Esophagus (tissue), 2 donors: ENCODE measurements around the gene SKIC3. TPM values are rescaled to one million over a fixed set of nuclear protein-coding genes. Genes with fewer than 3 reads are reported as not detected.

Source experiments
- H3K27ac ChIP-seq, 2 donors: one replicate each; pipeline ENCODE4 v1.5.1; 2013; ENCODE audit warnings: low read depth in 2 of 2, mild to moderate bottlenecking in 2 of 2, inconsistent platforms in 1 of 2, low read length in 1 of 2, moderate library complexity in 1 of 2
- H3K27me3 ChIP-seq, 2 donors: one replicate each; pipeline ENCODE4 v1.6.1; 2013; ENCODE audit warnings: low read length in 2 of 2, control low read depth in 1 of 2, mild to moderate bottlenecking in 1 of 2; ENCODE audit not compliant: insufficient read depth in 2 of 2, control insufficient read depth in 1 of 2
- H3K36me3 ChIP-seq, 2 donors: one replicate each; pipeline ENCODE4 v1.6.1; 2013; ENCODE audit warnings: low read length in 1 of 2; ENCODE audit not compliant: control insufficient read depth in 2 of 2, insufficient read depth in 2 of 2
- H3K4me1 ChIP-seq, 2 donors: one replicate each; pipeline ENCODE4 v1.6.1; 2013; ENCODE audit warnings: low read length in 1 of 2; ENCODE audit not compliant: control insufficient read depth in 2 of 2, insufficient read depth in 2 of 2
- H3K4me3 ChIP-seq, 2 donors: one replicate each; pipeline ENCODE4 v1.5.1; 2013; ENCODE audit warnings: low read length in 2 of 2, mild to moderate bottlenecking in 2 of 2, low read depth in 1 of 2, moderate library complexity in 1 of 2
- H3K9me3 ChIP-seq, 2 donors: one replicate each; pipeline ENCODE4 v1.6.1; 2013; ENCODE audit warnings: mild to moderate bottlenecking in 2 of 2, low read depth in 1 of 2, low read length in 1 of 2, moderate library complexity in 1 of 2; ENCODE audit not compliant: control insufficient read depth in 2 of 2, insufficient read depth in 1 of 2
- WGBS, 2 donors: extraction: QIAGEN DNeasy Blood & Tissue Kit; methylation state at CpG; one replicate each; pipeline ENCODE4 v1.1.7; 2013; 5-methylcytosine and 5-hydroxymethylcytosine counted together
- polyA plus RNA-seq, 2 donors: library from polyadenylated mRNA; stranded (reverse); fragments of 200-250 nt; gene quantifications; one replicate each; pipeline ENCODE4 v1.2.3, GENCODE V29; 2013
- donor health status: healthy with polysubstance abuse.
- donor health status: Bipolar disorder and iron deficiency.

SKIC3 gene
- polyA plus RNA-seq, 2 donors = 11.7 to 13.0 TPM

- no peaks in the 10 kb centered on the region for H3K9me3 ChIP-seq
- no peak overlapping the region for H3K27ac ChIP-seq
- 85 to 90% methylated on average over 4 of the region's 4 CpGs for WGBS, 2 donors
- no peaks in the 10 kb centered on the region for H3K27me3 ChIP-seq
- no peak overlapping the region for H3K4me3 ChIP-seq
- H3K36me3 ChIP-seq = no peaks in the 10 kb centered on the region
- H3K4me1 ChIP-seq = no peaks in the 10 kb centered on the region
These were observed 10.6 kb upstream of the SKIC3 start for GRCh38 chr5:95565280-95565920.

GRCh38 chr5:95564450-95564849 lies 9.7 kb upstream of the SKIC3 start:
- Histone ChIP-seq H3K4me3 (no peak overlapping the region), H3K36me3 (no peaks in the 10 kb centered on the region), H3K27me3 (no peaks in the 10 kb centered on the region), H3K27ac (no peak overlapping the region), H3K4me1 (no peaks in the 10 kb centered on the region), H3K9me3 (no peaks in the 10 kb centered on the region)
- 77 to 80% methylated on average over 4 of the region's 4 CpGs for WGBS, 2 donors

- H3K36me3 ChIP-seq = no peaks in the 10 kb centered on the region
- H3K4me3 ChIP-seq = no peak overlapping the region
- 86 to 91% methylated on average over 5 of the region's 5 CpGs for WGBS, 2 donors
- H3K4me1 ChIP-seq = no peaks in the 10 kb centered on the region
- no peaks in the 10 kb centered on the region for H3K9me3 ChIP-seq
- H3K27me3 ChIP-seq = no peaks in the 10 kb centered on the region
- H3K27ac ChIP-seq = no peak overlapping the region
These were observed 8.6 kb upstream of the SKIC3 start for GRCh38 chr5:95563367-95563766.

- H3K27me3 ChIP-seq = no peaks in the 10 kb centered on the region
- H3K4me1 ChIP-seq = no peaks in the 10 kb centered on the region
- H3K36me3 ChIP-seq = no peaks in the 10 kb centered on the region
- no peaks in the 10 kb centered on the region for H3K9me3 ChIP-seq
- H3K4me3 ChIP-seq = no peak overlapping the region
- H3K27ac ChIP-seq = no peak overlapping the region
- WGBS, 2 donors = 81 to 83% methylated on average over 1 of the region's 1 CpG
These were observed 7.5 kb upstream of the SKIC3 start for GRCh38 chr5:95562282-95562681.

GRCh38 chr5:95557841-95558240 lies 3.1 kb upstream of the SKIC3 start:
- H3K9me3 ChIP-seq = no peaks in the 10 kb centered on the region
- 58 to 93% methylated on average over 2 of the region's 2 CpGs for WGBS, 2 donors
- H3K4me3 ChIP-seq = no peak overlapping the region
- no peaks in the 10 kb centered on the region for H3K27me3 ChIP-seq
- H3K36me3 ChIP-seq = no peaks in the 10 kb centered on the region
- H3K4me1 ChIP-seq = peaks cover 0 to 4% of the 10 kb centered on the region in 2 donors
- H3K27ac ChIP-seq = no peak overlapping the region

- peaks cover 0 to 4% of the 10 kb centered on the region in 2 donors for H3K4me1 ChIP-seq
- 0 to 1% methylated on average over 9 of the region's 9 CpGs for WGBS, 2 donors
- no peaks in the 10 kb centered on the region for H3K27me3 ChIP-seq
- peak overlapping the region; percentile 92 to 96 for H3K27ac ChIP-seq
- H3K4me3 ChIP-seq = peak overlapping the region; percentile 99
- H3K36me3 ChIP-seq = no peaks in the 10 kb centered on the region
- no peaks in the 10 kb centered on the region for H3K9me3 ChIP-seq
These were observed 776 bp upstream of the SKIC3 start for GRCh38 chr5:95555553-95555952.

GRCh38 chr5:95554331-95554646 lies 488 bp downstream of the SKIC3 start:
- WGBS, 2 donors = 0 to 2% methylated on average over 6 of the region's 6 CpGs
- Histone ChIP-seq H3K27ac (peak overlapping the region; percentile 91 to 96), H3K36me3 (no peaks in the 10 kb centered on the region), H3K9me3 (no peaks in the 10 kb centered on the region), H3K4me3 (peak overlapping the region; percentile 99), H3K27me3 (no peaks in the 10 kb centered on the region), H3K4me1 (peaks cover 0 to 4% of the 10 kb centered on the region in 2 donors)

GRCh38 chr5:95549030-95549429 lies 5.7 kb downstream of the SKIC3 start:
- H3K27me3 ChIP-seq = no peaks in the 10 kb centered on the region
- H3K9me3 ChIP-seq = no peaks in the 10 kb centered on the region
- no peaks in the 10 kb centered on the region for H3K36me3 ChIP-seq
- H3K4me1 ChIP-seq = peaks cover 0 to 3% of the 10 kb centered on the region in 2 donors
- H3K27ac ChIP-seq = no peak overlapping the region
- no peak overlapping the region for H3K4me3 ChIP-seq

GRCh38 chr5:95543017-95543705 lies 11.6 kb downstream of the SKIC3 start:
- H3K4me1 ChIP-seq = no peaks in the 10 kb centered on the region
- no peaks in the 10 kb centered on the region for H3K27me3 ChIP-seq
- no peaks in the 10 kb centered on the region for H3K9me3 ChIP-seq
- no peak overlapping the region for H3K27ac ChIP-seq
- H3K4me3 ChIP-seq = no peak overlapping the region
- no peaks in the 10 kb centered on the region for H3K36me3 ChIP-seq
- WGBS, 2 donors = 43 to 47% methylated on average over 3 of the region's 3 CpGs

- no peaks in the 10 kb centered on the region for H3K36me3 ChIP-seq
- no peaks in the 10 kb centered on the region for H3K27me3 ChIP-seq
- no peak overlapping the region for H3K4me3 ChIP-seq
- H3K4me1 ChIP-seq = no peaks in the 10 kb centered on the region
- no peak overlapping the region for H3K27ac ChIP-seq
- WGBS, 2 donors = 90 to 95% methylated on average over 2 of the region's 2 CpGs
- no peaks in the 10 kb centered on the region for H3K9me3 ChIP-seq
These were observed 17.3 kb downstream of the SKIC3 start for GRCh38 chr5:95537501-95537900.
